GM12878 (cell line): ENCODE results near the gene SH3GL3. TPM values are rescaled to one million over a fixed set of nuclear protein-coding genes. Genes with fewer than 3 reads are reported as not detected.

Experiments
- ATAC-seq: fragments of 200-7000 bp; cut with Tn5 transposase; 3 replicates; pipeline ENCODE4 v1.9.1; 2020; ENCODE audit warnings: mild to moderate bottlenecking, moderate library complexity
- BruUV-seq: library from RNA; stranded (reverse); fragments of 400-500 nt; replicated peaks from 2 replicates; lab custom pipeline; 2021; lab: Mats Ljungman, UMichigan
- CTCF ChIA-PET: fragments of 300-600 bp; sonication (Branson Sonifier 250); formaldehyde crosslinking; extraction: SDS; loops from one replicate; lab custom pipeline; 2021; ENCODE audit warnings: inconsistent platforms; lab: Yijun Ruan, JAX
- POLR2A ChIA-PET: fragments of 350-600 bp; formaldehyde crosslinking; extraction: SDS; loops from one replicate; lab custom pipeline; 2021; ENCODE audit warnings: inconsistent platforms; lab: Charles Lee
- RAD21 ChIA-PET: fragments of 300-600 bp; sonication (Branson Sonifier 250); formaldehyde crosslinking; loops from one replicate; lab custom pipeline; 2023; ENCODE audit warnings: antibody characterized with exemption; ENCODE audit not compliant: unreplicated experiment; lab: Charles Lee
- SMC1A ChIA-PET: fragments of 300-600 bp; sonication (Branson Sonifier 250); formaldehyde crosslinking; loops from one replicate; lab custom pipeline; 2023; ENCODE audit not compliant: unreplicated experiment, uncharacterized antibody; lab: Charles Lee
- DNase-seq: peaks from one replicate; pipeline ENCODE4 v3.0.0-alpha.2; 2011; ENCODE audit warnings: low read depth, low spot score
- FAIRE-seq: peaks from 3 replicates; lab custom pipeline; 2011; peaks lifted over from hg19 to GRCh38; lab: Jason Lieb, UNC
- H2AFZ ChIP-seq: 2 replicates; pipeline ENCODE4 v1.6.0; 2011; ENCODE audit warnings: low read depth, low read length, control low read depth; ENCODE audit not compliant: control insufficient read depth
- H3K27ac ChIP-seq: 2 replicates; pipeline ENCODE4 v1.5.1; 2011; ENCODE audit warnings: control low read depth; ENCODE audit not compliant: control insufficient read depth, insufficient read depth
- H3K27me3 ChIP-seq, 2 experiments: replicated peaks in 1 of 2; 2 replicates each; pipeline versions ENCODE4 v1.6.0 to v1.6.1; 2011; ENCODE audit warnings: low read length in 1 of 2; ENCODE audit not compliant: control insufficient read depth in 2 of 2, insufficient read depth in 2 of 2
- H3K36me3 ChIP-seq, 2 experiments: 2 replicates each; pipeline ENCODE4 v1.5.1; 2011; ENCODE audit warnings: low read length in 1 of 2; ENCODE audit not compliant: control insufficient read depth in 2 of 2, insufficient read depth in 2 of 2
- H3K4me1 ChIP-seq: 2 replicates; pipeline ENCODE4 v1.6.1; 2011; ENCODE audit warnings: mild to moderate bottlenecking, low read length, moderate library complexity, mixed read lengths; ENCODE audit not compliant: control insufficient read depth, insufficient read depth
- H3K4me2 ChIP-seq: 2 replicates; pipeline ENCODE4 v1.6.0; 2011; ENCODE audit warnings: control low read depth; ENCODE audit not compliant: control insufficient read depth, insufficient read depth
- H3K4me3 ChIP-seq: fragments of 200-600 bp; sonication (generic); 2 replicates; pipeline ENCODE4 v1.5.1; 2016
- H3K79me2 ChIP-seq: 2 replicates; pipeline ENCODE4 v1.6.0; 2011; ENCODE audit warnings: low read length; ENCODE audit not compliant: control insufficient read depth, insufficient read depth
- H3K9ac ChIP-seq: 2 replicates; pipeline ENCODE4 v1.8.0; 2011; ENCODE audit warnings: low read length, control low read depth, mixed read lengths; ENCODE audit not compliant: control insufficient read depth, insufficient read depth
- H3K9me3 ChIP-seq: replicated peaks from 3 replicates; pipeline ENCODE4 v1.5.1; 2011; ENCODE audit warnings: mild to moderate bottlenecking, low read length; ENCODE audit not compliant: control insufficient read depth, insufficient read depth
- H4K20me1 ChIP-seq: 2 replicates; pipeline ENCODE4 v1.6.0; 2011; ENCODE audit not compliant: control insufficient read depth, insufficient read depth
- ASH2L ChIP-seq: fragments of 300-600, 200-600 bp; sonication (generic); IDR thresholded peaks from 2 replicates; pipeline ENCODE4 v1.6.1; 2017; ENCODE audit warnings: low read depth, mild to moderate bottlenecking, borderline replicate concordance
- KDM1A ChIP-seq: fragments of 200-600 bp; sonication (generic); IDR thresholded peaks from 2 replicates; pipeline ENCODE4 v1.6.1; 2016; ENCODE audit warnings: borderline replicate concordance
- RFX5 ChIP-seq: IDR thresholded peaks from 2 replicates; pipeline ENCODE4 v1.6.1; 2011; ENCODE audit warnings: low read depth, low read length, improper control_type of control experiment
- WRNIP1 ChIP-seq: IDR thresholded peaks from 2 replicates; pipeline ENCODE4 v1.6.1; 2011; ENCODE audit warnings: low read depth, low read length, improper control_type of control experiment, borderline replicate concordance
- YBX1 ChIP-seq: fragments of 450-650 bp; IDR thresholded peaks from 2 replicates; pipeline ENCODE4 v1.6.1; 2016; ENCODE audit warnings: antibody characterized with exemption
- WGBS: methylation state at CpG from one replicate; pipeline ENCODE4 v1.1.6; 2016; ENCODE audit warnings: low lambda C conversion rate; ENCODE audit not compliant: insufficient replicate concordance, insufficient coverage; ENCODE audit errors: missing lambda C conversion rate; 5-methylcytosine and 5-hydroxymethylcytosine counted together
- in situ Hi-C: fragments of 300-500 bp; cut with MboI; formaldehyde crosslinking; loops from 9 replicates; pipeline ENCODE4 v1.14.3; 2018; ENCODE audit warnings: mixed read lengths
- intact Hi-C: fragments of 100-400 bp; cut with micrococcal nuclease; formaldehyde crosslinking; loops from one replicate; pipeline ENCODE4 v1.14.2; 2022; ENCODE audit not compliant: unreplicated experiment
- polyA plus RNA-seq, 11 experiments: library from polyadenylated mRNA; depleted of rRNA in 4 of 11; unstranded in 6 of 11; stranded (reverse) in 5 of 11; fragments of >200 nt; fragmentation: Nextera tagmentation in 4 of 11; fragmentation: Illumina TruSeq in 1 of 11; extraction: Ambion mirVana in 4 of 11; extraction: Trizol in 1 of 11; gene quantifications; 1 replicate in 1 of 11; 2 replicates in 10 of 11; pipeline versions ENCODE4 v1.2.1 to v1.2.3, GENCODE V29; 2011 to 2016; ENCODE audit warnings: inconsistent platforms in 2 of 11, missing spikeins in 2 of 11, low read depth in 1 of 11
- total RNA-seq, 4 experiments: library from RNA; depleted of rRNA in 3 of 4; stranded (reverse); fragments of >200 nt in 3 of 4; fragmentation: Illumina TruSeq in 1 of 4; extraction: Trizol in 1 of 4; gene quantifications; 2 replicates each; pipeline versions ENCODE4 v1.2.1 to v1.2.3, GENCODE V29; 2013 to 2021

SH3GL3 gene
- total and polyA plus RNA-seq, 10 of the 15 experiments (the other 5 are each of a cell fraction or from before 2014, with no cell fraction given): not detected

- Histone ChIP-seq H3K9me3 (no peaks in the 10 kb centered on the region), H2AFZ (no peak overlapping the region), H3K27ac (no peak overlapping the region), H3K4me3 (no peak overlapping the region), H3K4me1 (no peaks in the 10 kb centered on the region), H3K9ac (no peak overlapping the region), H3K27me3 (no peaks in the 10 kb centered on the region), H3K36me3 (no peaks in the 10 kb centered on the region), H4K20me1 (no peaks in the 10 kb centered on the region), H3K79me2 (no peaks in the 10 kb centered on the region), H3K4me2 (no peak overlapping the region)
- intact Hi-C loops (no loop called here), in situ Hi-C loops (no loop called here)
- RAD21 ChIA-PET: no interaction called here
- no peak for ATAC-seq
- FAIRE-seq: no peak
- CTCF ChIA-PET: no interaction called here
- POLR2A ChIA-PET: no interaction called here
- no peak for DNase-seq
- TF ChIP-seq ASH2L (no peak), KDM1A (no peak)
- no TSS peak for BruUV-seq
- SMC1A ChIA-PET: no interaction called here
- WGBS: 0% methylated on average over 1 of the region's 3 CpGs
Observed at GRCh38 chr15:83487519-83487918, 40.4 kb downstream of the SH3GL3 start.

GRCh38 chr15:83489690-83490089 is 42.5 kb downstream of the SH3GL3 start:
- intact Hi-C loops: no loop called here

More at GRCh38 chr15:83489690-83490089, 42.5 kb downstream of the SH3GL3 start:
- DNase-seq: no peak
- Histone ChIP-seq H4K20me1 (no peaks in the 10 kb centered on the region), H3K9ac (no peak overlapping the region), H3K4me2 (no peak overlapping the region), H3K27me3 (peaks cover 0 to 1% of the 10 kb centered on the region in 2 experiments; a peak in 1 of 4 replicates), H3K4me1 (no peaks in the 10 kb centered on the region), H3K4me3 (no peak overlapping the region), H3K27ac (no peak overlapping the region), H2AFZ (no peak overlapping the region), H3K79me2 (no peaks in the 10 kb centered on the region), H3K9me3 (no peaks in the 10 kb centered on the region), H3K36me3 (no peaks in the 10 kb centered on the region)
- RAD21 ChIA-PET: no interaction called here
- POLR2A ChIA-PET: interaction anchor here (0.6 kb wide), 1 partner anchor 485 kb away, joined by 3 read pairs; no protein-coding TSS in a partner anchor
- no peak for TF ChIP-seq WRNIP1
- TF ChIP-seq RFX5: no peak
- TF ChIP-seq YBX1: no peak
- SMC1A ChIA-PET: no interaction called here
- CTCF ChIA-PET: no interaction called here
- WGBS: 16% methylated on average over 2 of the region's 2 CpGs
- BruUV-seq: no TSS peak
- ATAC-seq: no peak
- in situ Hi-C loops: no loop called here
- no peak for FAIRE-seq
